H9 (cell line): ENCODE results near the gene MTHFD1L. TPM values are rescaled to one million over a fixed set of nuclear protein-coding genes. Genes with fewer than 3 reads are reported as not detected.
A peak's percentile ranks its signal among the peaks of the same experiment; 100 is the strongest.

Experiments
- DNase-seq: peaks from one replicate; pipeline ENCODE4 v3.0.0-alpha.2; 2017
- H2AFZ ChIP-seq: one replicate; pipeline ENCODE4 v1.6.1; 2013; ENCODE audit warnings: mild to moderate bottlenecking, low read length, control low read depth, moderate library complexity
- H2AK5ac ChIP-seq: 2 replicates; pipeline ENCODE4 v1.6.1; 2013; ENCODE audit warnings: low read length, control low read depth, mixed read lengths; ENCODE audit not compliant: insufficient read length
- H2BK120ac ChIP-seq: one replicate; pipeline ENCODE4 v1.6.1; 2013; ENCODE audit warnings: low read depth, mild to moderate bottlenecking, low read length, control low read depth, inconsistent platforms; ENCODE audit not compliant: poor library complexity, severe bottlenecking
- H2BK12ac ChIP-seq: 2 replicates; pipeline ENCODE4 v1.6.1; 2013; ENCODE audit warnings: low read length, control low read depth, mixed read lengths, low read depth; ENCODE audit not compliant: insufficient read length
- H2BK15ac ChIP-seq: 2 replicates; pipeline ENCODE4 v1.6.1; 2013; ENCODE audit warnings: low read depth, low read length, control low read depth
- H2BK20ac ChIP-seq: one replicate; pipeline ENCODE4 v1.6.1; 2013; ENCODE audit warnings: low read depth, mild to moderate bottlenecking, low read length, control low read depth, inconsistent platforms; ENCODE audit not compliant: poor library complexity, severe bottlenecking
- H2BK5ac ChIP-seq: 2 replicates; pipeline ENCODE4 v1.6.1; 2013; ENCODE audit warnings: low read length, control low read depth, mixed read lengths; ENCODE audit not compliant: insufficient read length
- H3K14ac ChIP-seq: 2 replicates; pipeline ENCODE4 v1.6.1; 2013; ENCODE audit warnings: low read length, control low read depth; ENCODE audit not compliant: insufficient read depth
- H3K18ac ChIP-seq: 2 replicates; pipeline ENCODE4 v1.6.1; 2013; ENCODE audit warnings: low read depth, mild to moderate bottlenecking, mixed read lengths, low read length, control low read depth; ENCODE audit not compliant: insufficient read length
- H3K23ac ChIP-seq: 2 replicates; pipeline ENCODE4 v1.6.1; 2013; ENCODE audit warnings: low read length, control low read depth, mixed read lengths, low read depth; ENCODE audit not compliant: insufficient read length
- H3K23me2 ChIP-seq: 2 replicates; pipeline ENCODE4 v1.6.1; 2013; ENCODE audit warnings: low read depth, mild to moderate bottlenecking, mixed read lengths, low read length, control low read depth; ENCODE audit not compliant: insufficient read length, poor library complexity, severe bottlenecking
- H3K27ac ChIP-seq: 2 replicates; pipeline ENCODE4 v1.5.1; 2013; ENCODE audit warnings: low read length, control low read depth, mixed read lengths, low read depth; ENCODE audit not compliant: insufficient read length
- H3K27me3 ChIP-seq: 2 replicates; pipeline ENCODE4 v1.6.1; 2013; ENCODE audit warnings: low read length, control low read depth, inconsistent platforms; ENCODE audit not compliant: insufficient read depth
- H3K4ac ChIP-seq: 2 replicates; pipeline ENCODE4 v1.6.1; 2013; ENCODE audit warnings: low read depth, mild to moderate bottlenecking, control low read depth, inconsistent platforms, low read length, moderate library complexity
- H3K4me1 ChIP-seq: 2 replicates; pipeline ENCODE4 v1.6.1; 2013; ENCODE audit warnings: low read length, control low read depth, inconsistent platforms; ENCODE audit not compliant: insufficient read depth
- H3K4me2 ChIP-seq: 2 replicates; pipeline ENCODE4 v1.6.1; 2013; ENCODE audit warnings: low read length, control low read depth, mixed read lengths; ENCODE audit not compliant: insufficient read length, insufficient read depth
- H3K56ac ChIP-seq: 2 replicates; pipeline ENCODE4 v1.6.1; 2013; ENCODE audit warnings: low read depth, mild to moderate bottlenecking, mixed read lengths, low read length, control low read depth; ENCODE audit not compliant: insufficient read length
- H3K79me1 ChIP-seq: 2 replicates; pipeline ENCODE4 v1.6.1; 2013; ENCODE audit warnings: low read depth, mild to moderate bottlenecking, moderate library complexity, low read length, control low read depth, inconsistent platforms; ENCODE audit not compliant: insufficient read depth, poor library complexity, severe bottlenecking
- H3K79me2 ChIP-seq: 2 replicates; pipeline ENCODE4 v1.6.1; 2013; ENCODE audit warnings: low read length, control low read depth, inconsistent platforms; ENCODE audit not compliant: insufficient read depth
- H3K9ac ChIP-seq: 2 replicates; pipeline ENCODE4 v1.6.1; 2013; ENCODE audit warnings: low read length, control low read depth, mixed read lengths; ENCODE audit not compliant: insufficient read length; ENCODE audit errors: extremely low read depth
- H3K9me3 ChIP-seq: one replicate; pipeline ENCODE4 v1.6.1; 2013; ENCODE audit warnings: low read depth, low read length, inconsistent platforms; ENCODE audit not compliant: control insufficient read depth
- H3T11ph ChIP-seq: one replicate; pipeline ENCODE4 v1.6.1; 2013; ENCODE audit warnings: mild to moderate bottlenecking, low read length, control low read depth, inconsistent platforms
- H4K20me1 ChIP-seq: one replicate; pipeline ENCODE4 v1.6.1; 2013; ENCODE audit not compliant: control insufficient read depth, insufficient read length, insufficient read depth
- H4K5ac ChIP-seq: 2 replicates; pipeline ENCODE4 v1.6.1; 2013; ENCODE audit warnings: low read depth, mild to moderate bottlenecking, mixed read lengths, low read length, control low read depth; ENCODE audit not compliant: insufficient read length
- H4K8ac ChIP-seq: replicated peaks from 2 replicates; pipeline ENCODE4 v1.6.1; 2013; ENCODE audit warnings: low read length, control low read depth, mixed read lengths, low read depth; ENCODE audit not compliant: insufficient read length
- H4K91ac ChIP-seq: 2 replicates; pipeline ENCODE4 v1.6.1; 2013; ENCODE audit warnings: low read depth, mild to moderate bottlenecking, moderate library complexity, mixed read lengths, low read length, control low read depth; ENCODE audit not compliant: insufficient read length
- H3K27ac Mint-ChIP-seq, 3 experiments: 2 replicates in 2 of 3; 3 replicates in 1 of 3; pipeline ENCODE4 v1.8.0; 2020 to 2021; ENCODE audit warnings: mixed read lengths in 3 of 3, mild to moderate bottlenecking in 1 of 3, moderate library complexity in 1 of 3
- H3K27me3 Mint-ChIP-seq: 2 replicates; pipeline ENCODE4 v1.8.0; 2021; ENCODE audit warnings: low read depth, mild to moderate bottlenecking, moderate library complexity, mixed read lengths
- H3K36me3 Mint-ChIP-seq, 3 experiments: 2 replicates in 2 of 3; 3 replicates in 1 of 3; pipeline ENCODE4 v1.8.0; 2020 to 2021; ENCODE audit warnings: low read depth in 3 of 3, mixed read lengths in 3 of 3; ENCODE audit not compliant: insufficient read depth in 1 of 3
- H3K4me1 Mint-ChIP-seq, 2 experiments: 2 replicates each; pipeline ENCODE4 v1.8.0; 2020; ENCODE audit warnings: mixed read lengths in 2 of 2
- H3K4me3 Mint-ChIP-seq, 2 experiments: 2 replicates in 1 of 2; 3 replicates in 1 of 2; pipeline ENCODE4 v1.8.0; 2020 to 2021; ENCODE audit warnings: mild to moderate bottlenecking in 2 of 2, mixed read lengths in 2 of 2, moderate library complexity in 1 of 2
- H3K9me3 Mint-ChIP-seq, 2 experiments: 2 replicates in 1 of 2; 3 replicates in 1 of 2; pipeline ENCODE4 v1.8.0; 2020; ENCODE audit warnings: mild to moderate bottlenecking in 2 of 2, mixed read lengths in 2 of 2, moderate library complexity in 1 of 2
- CTCF ChIP-seq: fragments of 200-600 bp; sonication (generic); conservative IDR thresholded peaks from 3 replicates; pipeline ENCODE4 v1.8.0; 2021; ENCODE audit warnings: antibody characterized with exemption, mild to moderate bottlenecking
- WGBS: extraction: QIAGEN DNeasy Blood & Tissue Kit; methylation state at CpG from one replicate; pipeline ENCODE4 v1.1.7; 2013; ENCODE audit warnings: missing lambda C conversion rate, low lambda C conversion rate, mixed read lengths; ENCODE audit not compliant: insufficient read length; ENCODE audit errors: extremely low coverage; 5-methylcytosine and 5-hydroxymethylcytosine counted together
- total RNA-seq: library from RNA; stranded (reverse); gene quantifications from 2 replicates; pipeline ENCODE4 v1.2.1, GENCODE V29; 2021

The MTHFD1L gene
- total RNA-seq, 1 experiment from 2014 or later = 90.2 TPM

GRCh38 chr6:151067684-151068596 lies 202.4 kb downstream of the MTHFD1L start:
- no peak overlapping the region for H3K14ac ChIP-seq
- peaks cover 0 to 21% (median 11%) of the 10 kb centered on the region in 3 experiments; a peak in 6 of 7 replicates for H3K36me3 Mint-ChIP-seq
- no peak overlapping the region for H4K91ac ChIP-seq
- no peaks in the 10 kb centered on the region for H3K4me1 ChIP-seq
- H3K23me2 ChIP-seq = no peaks in the 10 kb centered on the region
- H2BK20ac ChIP-seq = no peak overlapping the region
- no peaks in the 10 kb centered on the region for H3K27me3 Mint-ChIP-seq
- no peak overlapping the region for H2AFZ ChIP-seq
- no peak overlapping the region for H3K27ac ChIP-seq
- H4K8ac ChIP-seq = no peak overlapping the region
- no peaks in the 10 kb centered on the region for H3K79me1 ChIP-seq
- H2BK5ac ChIP-seq = no peak overlapping the region
- H3K27me3 ChIP-seq = no peaks in the 10 kb centered on the region
- no peak overlapping the region for H3K4me3 Mint-ChIP-seq
- H4K5ac ChIP-seq = no peak overlapping the region
- H3K79me2 ChIP-seq = no peaks in the 10 kb centered on the region
- no peak overlapping the region for H3K18ac ChIP-seq
- no peaks in the 10 kb centered on the region for H3K9me3 Mint-ChIP-seq
- H2BK15ac ChIP-seq = no peak overlapping the region
- DNase-seq = no peak
- H3K23ac ChIP-seq = no peak overlapping the region
- no peaks in the 10 kb centered on the region for H3K4me1 Mint-ChIP-seq
- H3T11ph ChIP-seq = no peak overlapping the region
- H2BK120ac ChIP-seq = no peak overlapping the region
- H2BK12ac ChIP-seq = no peak overlapping the region
- H3K9ac ChIP-seq = no peak overlapping the region
- no peak overlapping the region for H3K4me2 ChIP-seq
- peak overlapping the region in 1 of 3 experiments; percentile 17; a peak in 2 of 7 replicates for H3K27ac Mint-ChIP-seq
- TF ChIP-seq CTCF = no peak
- H4K20me1 ChIP-seq = no peaks in the 10 kb centered on the region
- H3K4ac ChIP-seq = no peak overlapping the region
- no CpG with 5 or more reads among the region's 14 CpGs for whole genome bisulfite sequencing
- H2AK5ac ChIP-seq = no peak overlapping the region
- no peak overlapping the region for H3K56ac ChIP-seq
- H3K9me3 ChIP-seq = no peaks in the 10 kb centered on the region
